H1 (cell line): ENCODE measurements around the gene CSH1. TPM values are rescaled to one million over a fixed set of nuclear protein-coding genes. Genes with fewer than 3 reads are reported as not detected.
"Not testable (repeated sequence)": the region's sequence is repeated elsewhere in the genome, so short reads cannot be mapped to it uniquely, and the experiment has no call there.

ENCODE experiments used
- CTCF ChIA-PET: fragments of 300-600 bp; sonication (Branson Sonifier 250); formaldehyde crosslinking; loops from one replicate; lab custom pipeline; 2021; ENCODE audit not compliant: partially characterized antibody; lab: Charles Lee
- POLR2A ChIA-PET: fragments of 300-600 bp; sonication (Branson Sonifier 250); formaldehyde crosslinking; loops from one replicate; lab custom pipeline; 2021; ENCODE audit warnings: inconsistent platforms; ENCODE audit not compliant: partially characterized antibody; lab: Charles Lee
- DNase-seq, 2 experiments: peaks; one replicate each; pipeline versions ENCODE4 v3.0.0 to v3.0.0-alpha.2; 2010 to 2022; ENCODE audit warnings: low spot score in 2 of 2, low read depth in 1 of 2, mixed read lengths in 1 of 2
- FAIRE-seq: peaks from 2 replicates; lab custom pipeline; 2011; peaks lifted over from hg19 to GRCh38; lab: Jason Lieb, UNC
- H2AFZ ChIP-seq: 2 replicates; pipeline ENCODE4 v1.8.1; 2012; ENCODE audit warnings: low read length, inconsistent platforms
- H2AK5ac ChIP-seq: 2 replicates; pipeline ENCODE4 v1.6.1; 2013; ENCODE audit warnings: low read depth, low read length
- H2BK120ac ChIP-seq: replicated peaks from 2 replicates; pipeline ENCODE3; 2013; ENCODE audit warnings: low read depth, low read length, inconsistent platforms
- H2BK12ac ChIP-seq: 2 replicates; pipeline ENCODE4 v1.6.1; 2013; ENCODE audit warnings: low read depth, low read length
- H2BK15ac ChIP-seq: 2 replicates; pipeline ENCODE4 v1.6.1; 2013; ENCODE audit warnings: low read length
- H2BK20ac ChIP-seq: 2 replicates; pipeline ENCODE4 v1.6.1; 2013; ENCODE audit warnings: low read length
- H2BK5ac ChIP-seq: 2 replicates; pipeline ENCODE4 v1.6.1; 2013; ENCODE audit warnings: low read depth, low read length
- H3K14ac ChIP-seq: 2 replicates; pipeline ENCODE4 v1.6.1; 2013; ENCODE audit warnings: inconsistent platforms; ENCODE audit not compliant: insufficient read length
- H3K18ac ChIP-seq: 2 replicates; pipeline ENCODE4 v1.6.1; 2013; ENCODE audit warnings: low read length; ENCODE audit errors: extremely low read depth
- H3K23ac ChIP-seq: 2 replicates; pipeline ENCODE4 v1.6.1; 2013; ENCODE audit warnings: inconsistent platforms; ENCODE audit not compliant: insufficient read length
- H3K23me2 ChIP-seq: 2 replicates; pipeline ENCODE4 v1.6.1; 2013; ENCODE audit warnings: low read depth, low read length
- H3K27ac ChIP-seq: 2 replicates; pipeline ENCODE4 v1.6.1; 2011; ENCODE audit warnings: low read depth, low read length, inconsistent platforms
- H3K27me3 ChIP-seq, 4 experiments: replicated peaks in 1 of 4; 1 replicate in 1 of 4; 2 replicates in 3 of 4; pipeline versions ENCODE4 v1.6.1 to v1.8.1; 2011 to 2013; ENCODE audit warnings: low read length in 3 of 4, mild to moderate bottlenecking in 3 of 4, inconsistent platforms in 2 of 4, mixed read lengths in 2 of 4, moderate library complexity in 1 of 4; ENCODE audit not compliant: control insufficient read depth in 3 of 4, insufficient read depth in 3 of 4; ENCODE audit errors: extremely low read depth in 1 of 4
- H3K36me3 ChIP-seq, 4 experiments: 2 replicates each; pipeline versions ENCODE4 v1.6.1 to v1.8.1; 2011 to 2013; ENCODE audit warnings: mild to moderate bottlenecking in 4 of 4, low read length in 3 of 4, moderate library complexity in 2 of 4, control low read depth in 1 of 4, inconsistent platforms in 1 of 4; ENCODE audit not compliant: insufficient read depth in 4 of 4, control insufficient read depth in 2 of 4
- H3K4ac ChIP-seq: replicated peaks from 2 replicates; pipeline ENCODE3; 2013; ENCODE audit warnings: low read length, low read depth, mixed read lengths, inconsistent platforms; ENCODE audit not compliant: insufficient read length
- H3K4me1 ChIP-seq, 4 experiments: replicated peaks in 1 of 4; 1 replicate in 1 of 4; 2 replicates in 3 of 4; pipeline versions ENCODE4 v1.6.1 to v1.8.1; 2011 to 2013; ENCODE audit warnings: low read length in 3 of 4, inconsistent platforms in 2 of 4, mixed read lengths in 1 of 4; ENCODE audit not compliant: insufficient read depth in 4 of 4, control insufficient read depth in 3 of 4
- H3K4me2 ChIP-seq, 2 experiments: 2 replicates each; pipeline versions ENCODE4 v1.6.1 to v1.8.1; 2011 to 2013; ENCODE audit warnings: low read depth in 2 of 2, low read length in 2 of 2, control low read depth in 1 of 2, inconsistent platforms in 1 of 2, mild to moderate bottlenecking in 1 of 2; ENCODE audit not compliant: insufficient read depth in 1 of 2
- H3K4me3 ChIP-seq, 4 experiments: fragments of 200-600, 300-600 bp in 1 of 4; sonication (generic), shearing (Covaris generic), sonication (Bioruptor Twin) in 1 of 4; 2 replicates each; pipeline versions ENCODE4 v1.5.1 to v1.8.1; 2011 to 2016; ENCODE audit warnings: low read length in 4 of 4, low read depth in 3 of 4, control low read depth in 2 of 4, inconsistent platforms in 2 of 4, mild to moderate bottlenecking in 2 of 4, mixed read lengths in 1 of 4, moderate library complexity in 1 of 4; ENCODE audit not compliant: insufficient read depth in 2 of 4; ENCODE audit errors: extremely low read depth in 1 of 4
- H3K56ac ChIP-seq: replicated peaks from 2 replicates; pipeline ENCODE3; 2013; ENCODE audit warnings: low read depth, mild to moderate bottlenecking, mixed read lengths, low read length, inconsistent platforms; ENCODE audit not compliant: insufficient read length
- H3K79me1 ChIP-seq: 2 replicates; pipeline ENCODE4 v1.6.1; 2013; ENCODE audit warnings: low read depth, low read length, control low read depth
- H3K79me2 ChIP-seq, 2 experiments: 2 replicates each; pipeline versions ENCODE4 v1.6.1 to v1.8.1; 2012 to 2013; ENCODE audit warnings: low read length in 2 of 2, mild to moderate bottlenecking in 2 of 2, inconsistent platforms in 1 of 2; ENCODE audit not compliant: insufficient read depth in 2 of 2, control insufficient read depth in 1 of 2
- H3K9ac ChIP-seq, 4 experiments: replicated peaks in 1 of 4; 1 replicate in 1 of 4; 2 replicates in 3 of 4; pipeline versions ENCODE4 v1.6.1 to v1.8.1; 2011 to 2013; ENCODE audit warnings: low read depth in 3 of 4, low read length in 3 of 4, control low read depth in 2 of 4, mild to moderate bottlenecking in 2 of 4, moderate library complexity in 2 of 4, inconsistent platforms in 1 of 4; ENCODE audit errors: extremely low read depth in 1 of 4
- H3K9me3 ChIP-seq, 2 experiments: 2 replicates each; pipeline versions ENCODE4 v1.6.1 to v1.8.1; 2012 to 2013; ENCODE audit warnings: mild to moderate bottlenecking in 2 of 2, moderate library complexity in 2 of 2, control low read depth in 1 of 2, inconsistent platforms in 1 of 2, low read depth in 1 of 2, low read length in 1 of 2, mixed read lengths in 1 of 2; ENCODE audit not compliant: insufficient read depth in 2 of 2
- H4K20me1 ChIP-seq, 2 experiments: replicated peaks in 1 of 2; 2 replicates each; pipeline versions ENCODE3 to v1.8.1; 2011 to 2013; ENCODE audit warnings: inconsistent platforms in 2 of 2, low read length in 2 of 2, mild to moderate bottlenecking in 1 of 2; ENCODE audit not compliant: insufficient read depth in 2 of 2, control insufficient read depth in 1 of 2
- H4K5ac ChIP-seq: 2 replicates; pipeline ENCODE4 v1.6.1; 2013; ENCODE audit warnings: low read length, low read depth, mixed read lengths, inconsistent platforms; ENCODE audit not compliant: insufficient read length
- H4K8ac ChIP-seq: 2 replicates; pipeline ENCODE4 v1.8.0; 2013; ENCODE audit warnings: mild to moderate bottlenecking, moderate library complexity, low read length, inconsistent platforms; ENCODE audit not compliant: insufficient read depth; ENCODE audit errors: extremely low read depth
- H4K91ac ChIP-seq: replicated peaks from 2 replicates; pipeline ENCODE3; 2013; ENCODE audit warnings: low read length, mixed read lengths, inconsistent platforms; ENCODE audit not compliant: insufficient read length
- CHD2 ChIP-seq: IDR thresholded peaks from 2 replicates; pipeline ENCODE4 v1.6.1; 2012; ENCODE audit warnings: low read length, improper control_type of control experiment
- EP300 ChIP-seq, 2 experiments: IDR thresholded peaks; 1 replicate in 1 of 2; 2 replicates in 1 of 2; pipeline ENCODE4 v1.6.1; 2011 to 2012; ENCODE audit warnings: low read depth in 2 of 2, low read length in 2 of 2, mild to moderate bottlenecking in 2 of 2, borderline replicate concordance in 1 of 2, inconsistent platforms in 1 of 2, moderate library complexity in 1 of 2
- JUN ChIP-seq: IDR thresholded peaks from 2 replicates; pipeline ENCODE4 v1.6.1; 2011; ENCODE audit warnings: low read depth, mild to moderate bottlenecking, improper control_type of control experiment, low read length
- NANOG ChIP-seq: IDR thresholded peaks from 2 replicates; pipeline ENCODE4 v1.6.1; 2011; ENCODE audit warnings: low read length, low read depth, mild to moderate bottlenecking, inconsistent platforms; ENCODE audit not compliant: insufficient read depth, poor library complexity, severe bottlenecking
- SUZ12 ChIP-seq: fragments of 200-600 bp; sonication (generic); IDR thresholded peaks from 2 replicates; pipeline ENCODE4 v1.6.1; 2012; ENCODE audit warnings: mild to moderate bottlenecking, inconsistent platforms, low read length, moderate library complexity, mixed read lengths
- WGBS, 2 experiments: shearing (Covaris generic) in 1 of 2; methylation state at CpG; one replicate each; pipeline versions ENCODE4 v1.1.6 to v1.1.7; 2013 to 2015; ENCODE audit warnings: low lambda C conversion rate in 2 of 2, mixed read lengths in 2 of 2, inconsistent platforms in 1 of 2, low coverage in 1 of 2, missing lambda C conversion rate in 1 of 2; ENCODE audit not compliant: insufficient replicate concordance in 2 of 2, insufficient coverage in 1 of 2, insufficient read length in 1 of 2; ENCODE audit errors: extremely low coverage in 1 of 2, missing lambda C conversion rate in 1 of 2; 5-methylcytosine and 5-hydroxymethylcytosine counted together
- polyA plus RNA-seq, 7 experiments: library from polyadenylated mRNA; depleted of rRNA in 3 of 7; stranded (reverse) in 5 of 7; unstranded in 2 of 7; fragments of >200 nt in 5 of 7; fragments of 200-250 nt in 2 of 7; gene quantifications; 1 replicate in 5 of 7; 2 replicates in 1 of 7; 4 replicates in 1 of 7; pipeline versions ENCODE4 v1.2.1 to v1.2.3, GENCODE V29; 2011 to 2013; ENCODE audit warnings: missing spikeins in 2 of 7, mixed read lengths in 2 of 7
- total RNA-seq: library from RNA; stranded (reverse); fragmentation: NEBNext Ultra II Directional; extraction: Animal tissue kit (Norgen Biotek cat#: 25700); gene quantifications from 2 replicates; pipeline ENCODE4 v1.2.1, GENCODE V29; 2021
- TF ChIP-seq, protein P1 (sequence below): IDR thresholded peaks from 2 replicates; pipeline ENCODE4 v1.6.1; 2012; ENCODE audit warnings: inconsistent platforms

CSH1 gene
- total and polyA plus RNA-seq, 2 of the 8 experiments (the other 6 are each of a cell fraction or from before 2014, with no cell fraction given): 0.12 TPM; not detected in 1

DNA sequence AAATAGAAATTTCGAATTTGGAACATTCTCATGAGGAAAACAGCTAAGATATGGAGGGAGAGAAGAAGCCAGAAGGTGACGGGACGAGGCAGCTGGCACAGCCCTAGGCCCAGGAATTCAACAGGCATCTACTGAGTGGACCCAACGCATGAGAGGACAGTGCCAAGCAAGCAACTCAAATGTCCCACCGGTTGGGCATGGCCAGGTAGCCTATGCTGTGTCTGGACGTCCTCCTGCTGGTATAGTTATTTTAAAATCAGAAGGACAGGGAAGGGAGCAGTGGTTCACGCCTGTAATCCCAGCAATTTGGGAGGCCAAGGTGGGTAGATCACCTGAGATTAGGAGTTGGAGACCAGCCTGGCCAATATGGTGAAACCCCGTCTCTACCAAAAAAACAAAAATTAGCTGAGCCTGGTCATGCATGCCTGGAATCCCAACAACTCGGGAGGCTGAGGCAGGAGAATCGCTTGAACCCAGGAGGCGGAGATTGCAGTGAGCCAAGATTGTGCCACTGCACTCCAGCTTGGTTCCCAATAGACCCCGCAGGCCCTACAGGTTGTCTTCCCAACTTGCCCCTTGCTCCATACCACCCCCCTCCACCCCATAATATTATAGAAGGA lies 20.3 kb upstream of the CSH1 start (continued):
- no peak for TF ChIP-seq JUN
- TF ChIP-seq SUZ12: no peak
- TF ChIP-seq, protein P1, sequence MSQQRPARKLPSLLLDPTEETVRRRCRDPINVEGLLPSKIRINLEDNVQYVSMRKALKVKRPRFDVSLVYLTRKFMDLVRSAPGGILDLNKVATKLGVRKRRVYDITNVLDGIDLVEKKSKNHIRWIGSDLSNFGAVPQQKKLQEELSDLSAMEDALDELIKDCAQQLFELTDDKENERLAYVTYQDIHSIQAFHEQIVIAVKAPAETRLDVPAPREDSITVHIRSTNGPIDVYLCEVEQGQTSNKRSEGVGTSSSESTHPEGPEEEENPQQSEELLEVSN: no peak
- TF ChIP-seq EP300 (IDR thresholded peaks at IDR 0.05; ENCODE audit: borderline replicate concordance in 1 of 2, low read depth in 2 of 2, low read length in 2 of 2): no peak
- no peak for TF ChIP-seq NANOG
- no peak for TF ChIP-seq CHD2

- 94% methylated on average over 10 of the region's 10 CpGs; no CpG with 5 or more reads in 1 of the 2 experiments for WGBS, 2 experiments
- POLR2A ChIA-PET, H4K5ac ChIP-seq: not testable (repeated sequence)
Measured at GRCh38 chr17:63915753-63916152, 19.4 kb upstream of the CSH1 start.

More at GRCh38 chr17:63915753-63916152, 19.4 kb upstream of the CSH1 start:
- H3K79me2 ChIP-seq, H2BK12ac ChIP-seq, H4K8ac ChIP-seq, H4K91ac ChIP-seq, H3K36me3 ChIP-seq, H4K20me1 ChIP-seq, FAIRE-seq, DNase-seq, H3K27ac ChIP-seq, H3K4ac ChIP-seq, H3K23me2 ChIP-seq, H3K18ac ChIP-seq, H3K9ac ChIP-seq, H3K79me1 ChIP-seq, H2BK15ac ChIP-seq, H3K4me3 ChIP-seq, H3K23ac ChIP-seq, H3K56ac ChIP-seq, H3K9me3 ChIP-seq, H3K27me3 ChIP-seq, H2AK5ac ChIP-seq, H2AFZ ChIP-seq, H3K4me1 ChIP-seq, H2BK120ac ChIP-seq, H2BK5ac ChIP-seq, H2BK20ac ChIP-seq, H3K4me2 ChIP-seq, H3K14ac ChIP-seq: not testable (repeated sequence)
- CTCF ChIA-PET: interaction anchor here (0.6 to 11.2 kb wide), 6 partner anchors 11 to 76 kb away, joined by 3 to 270 read pairs (median 101); partner anchors contain the start of gene CD79B
